Ishikawa (cell line): ENCODE measurements around the gene IP6K1.

Experiments
- CEBPB ChIP-seq: IDR thresholded peaks from 2 replicates; pipeline ENCODE4 v1.6.1; 2012
- EGR1 ChIP-seq: IDR thresholded peaks from 2 replicates; pipeline ENCODE4 v1.6.1; 2012
- EP300 ChIP-seq: IDR thresholded peaks from 2 replicates; pipeline ENCODE4 v1.6.1; 2012; ENCODE audit warnings: borderline replicate concordance
- FOXM1 ChIP-seq: IDR thresholded peaks from 2 replicates; pipeline ENCODE4 v1.6.1; 2012; ENCODE audit warnings: low read depth, borderline replicate concordance
- REST ChIP-seq: IDR thresholded peaks from 2 replicates; pipeline ENCODE4 v1.6.1; 2012; ENCODE audit warnings: low read depth, mild to moderate bottlenecking
- TAF1 ChIP-seq: IDR thresholded peaks from 2 replicates; pipeline ENCODE4 v1.6.1; 2012; ENCODE audit warnings: low read depth, mild to moderate bottlenecking
- TCF12 ChIP-seq: IDR thresholded peaks from 2 replicates; pipeline ENCODE4 v1.6.1; 2012; ENCODE audit warnings: low read depth
- TEAD4 ChIP-seq: IDR thresholded peaks from 2 replicates; pipeline ENCODE4 v1.6.1; 2012
- USF1 ChIP-seq: IDR thresholded peaks from 2 replicates; pipeline ENCODE4 v1.6.1; 2012
- YY1 ChIP-seq: IDR thresholded peaks from 2 replicates; pipeline ENCODE4 v1.6.1; 2012; ENCODE audit warnings: low read depth
- ZBTB7A ChIP-seq: IDR thresholded peaks from 2 replicates; pipeline ENCODE4 v1.6.1; 2012; ENCODE audit warnings: low read depth

GRCh38 chr3:49781415-49782199 lies 4.7 kb downstream of the IP6K1 start:
- TF ChIP-seq CEBPB (no peak), EP300 (no peak), ZBTB7A (no peak), REST (no peak), YY1 (no peak), TCF12 (no peak), USF1 (no peak), FOXM1 (no peak), EGR1 (no peak), TEAD4 (no peak), TAF1 (no peak)
